Spleen (tissue), 7 donors: Measurements from ENCODE around the gene GAS7.

Source experiments
- POLR2A ChIP-seq, 3 donors: fragments of 450-650 bp; IDR thresholded peaks; one replicate each; pipeline ENCODE4 v1.5.1; 2017; ENCODE audit warnings: antibody characterized with exemption in 3 of 3, mild to moderate bottlenecking in 1 of 3
- POLR2AphosphoS5 ChIP-seq, 3 donors: sonication (generic); formaldehyde crosslinking; IDR thresholded peaks; one replicate each; pipeline ENCODE4 v1.5.1; 2017; ENCODE audit warnings: antibody characterized with exemption in 3 of 3
- TF ChIP-seq, protein P1 (sequence below), 11 experiments: fragments of 200-600 bp in 7 of 11; fragments of 450-650 bp in 4 of 11; sonication (generic) in 4 of 11; IDR thresholded peaks in 8 of 11; conservative IDR thresholded peaks in 3 of 11; 1 replicate in 7 of 11; 2 replicates in 4 of 11; pipeline versions ENCODE4 v1.4.0 to v1.8.0; 2016 to 2021; ENCODE audit warnings: antibody characterized with exemption in 11 of 11, inconsistent platforms in 4 of 11, mild to moderate bottlenecking in 1 of 11
- donor health status: DM: no; HTN: no; CAD: no; lungs with moderate emphysema.
- donor health status: DM: no; HTN: no; CAD: no.
- donor health status: DM: no; HTN: no; CAD: no.

DNA sequence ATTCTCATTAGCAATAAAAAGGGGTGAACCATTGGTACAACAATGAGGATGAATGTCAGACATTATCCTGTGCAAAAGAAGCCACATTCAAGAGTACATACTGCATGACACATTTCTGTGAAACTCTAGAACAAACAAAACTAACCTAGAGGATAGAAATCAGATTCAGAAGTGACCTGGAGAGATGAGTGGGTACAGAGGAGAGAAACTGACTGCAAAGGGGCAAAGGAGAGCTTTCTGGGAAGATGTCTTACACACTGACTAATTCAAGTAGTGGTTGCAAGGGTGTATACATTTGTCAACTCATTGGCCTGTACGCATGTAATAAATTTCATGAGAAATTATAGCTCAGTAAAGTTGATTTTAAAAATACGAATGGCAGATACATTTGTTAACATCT is 115.6 kb downstream of the GAS7 start:
- TF ChIP-seq POLR2A (IDR thresholded peaks at IDR 0.05) (no peak), POLR2AphosphoS5 (IDR thresholded peaks at IDR 0.05) (no peak)
- TF ChIP-seq, protein P1, sequence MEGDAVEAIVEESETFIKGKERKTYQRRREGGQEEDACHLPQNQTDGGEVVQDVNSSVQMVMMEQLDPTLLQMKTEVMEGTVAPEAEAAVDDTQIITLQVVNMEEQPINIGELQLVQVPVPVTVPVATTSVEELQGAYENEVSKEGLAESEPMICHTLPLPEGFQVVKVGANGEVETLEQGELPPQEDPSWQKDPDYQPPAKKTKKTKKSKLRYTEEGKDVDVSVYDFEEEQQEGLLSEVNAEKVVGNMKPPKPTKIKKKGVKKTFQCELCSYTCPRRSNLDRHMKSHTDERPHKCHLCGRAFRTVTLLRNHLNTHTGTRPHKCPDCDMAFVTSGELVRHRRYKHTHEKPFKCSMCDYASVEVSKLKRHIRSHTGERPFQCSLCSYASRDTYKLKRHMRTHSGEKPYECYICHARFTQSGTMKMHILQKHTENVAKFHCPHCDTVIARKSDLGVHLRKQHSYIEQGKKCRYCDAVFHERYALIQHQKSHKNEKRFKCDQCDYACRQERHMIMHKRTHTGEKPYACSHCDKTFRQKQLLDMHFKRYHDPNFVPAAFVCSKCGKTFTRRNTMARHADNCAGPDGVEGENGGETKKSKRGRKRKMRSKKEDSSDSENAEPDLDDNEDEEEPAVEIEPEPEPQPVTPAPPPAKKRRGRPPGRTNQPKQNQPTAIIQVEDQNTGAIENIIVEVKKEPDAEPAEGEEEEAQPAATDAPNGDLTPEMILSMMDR (IDR thresholded peaks at IDR 0.05 in 8 of 11, conservative IDR thresholded peaks at IDR 0.05 in 3 of 11): no peak
